Fibroblast of the conjunctiva (primary cell): ENCODE data around the gene IFNG-AS1.

ENCODE experiments used
- DNase-seq: peaks from one replicate; pipeline ENCODE4 v3.0.0-alpha.2; 2010; ENCODE audit warnings: low read depth

The IFNG-AS1 gene

DNA sequence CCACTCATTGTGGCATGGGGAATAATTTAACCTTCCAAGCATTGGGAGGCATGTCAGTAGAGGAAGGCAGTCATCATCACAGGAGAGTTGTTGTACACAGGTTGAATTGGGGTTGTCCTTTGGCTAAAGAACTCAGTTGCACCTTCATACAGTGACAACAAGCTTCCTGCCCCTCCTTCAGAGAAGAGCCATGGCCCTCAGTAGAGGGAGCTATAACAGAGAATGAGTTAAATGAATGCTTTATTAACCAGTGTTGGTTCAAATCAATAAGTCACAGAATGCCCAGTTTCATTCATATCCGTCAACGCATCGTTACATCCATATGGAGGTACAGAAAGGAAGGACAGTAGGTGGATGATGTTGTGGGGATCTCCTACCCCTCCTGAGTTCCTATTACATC lies 4.8 kb downstream of the IFNG-AS1 start:
- no peak for DNase-seq

DNA sequence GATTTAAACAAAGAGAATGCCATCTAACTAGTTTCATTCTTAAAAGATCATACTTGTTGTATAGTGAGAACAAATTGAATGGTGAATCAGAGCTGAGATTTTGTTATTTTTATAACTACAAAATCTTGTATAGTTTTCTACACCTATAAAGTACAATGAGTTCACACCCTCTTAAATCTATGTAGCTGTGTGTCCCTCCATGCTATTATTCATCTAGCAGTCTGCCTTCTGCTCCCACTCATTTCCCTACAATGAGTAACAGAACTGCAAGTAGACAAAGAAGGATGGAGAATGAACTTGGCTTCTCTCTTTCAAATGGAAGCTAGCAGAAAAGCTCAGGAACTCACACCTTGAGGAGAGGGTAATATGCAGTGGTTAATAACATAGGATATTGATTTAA lies 7.1 kb downstream of the IFNG-AS1 start:
- no peak for DNase-seq

DNA sequence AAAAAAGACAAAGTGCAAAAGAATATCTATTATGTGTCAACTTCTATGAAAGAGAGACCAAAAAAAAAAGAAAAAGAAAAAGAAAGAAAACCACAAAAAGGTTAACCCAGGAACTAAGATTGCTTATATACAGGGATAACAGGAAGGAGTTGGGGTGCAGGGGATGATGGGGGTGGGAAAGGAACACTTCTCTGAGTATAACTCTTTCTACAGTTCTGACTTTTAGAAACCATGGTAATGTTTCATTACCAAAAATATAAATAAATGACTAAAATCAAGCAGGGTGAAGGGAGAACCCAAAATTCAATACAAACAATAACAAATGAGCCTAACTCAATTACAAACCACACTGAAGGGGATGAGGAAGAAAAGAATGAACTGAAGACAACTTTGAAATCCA lies 9.1 kb downstream of the IFNG-AS1 start:
- no peak for DNase-seq

- DNase-seq = no peak
These were observed 10.0 kb downstream of the IFNG-AS1 start for GRCh38 chr12:67999244-67999643.

- no peak for DNase-seq
These were observed 12.5 kb downstream of the IFNG-AS1 start for GRCh38 chr12:68001486-68002466.

DNA sequence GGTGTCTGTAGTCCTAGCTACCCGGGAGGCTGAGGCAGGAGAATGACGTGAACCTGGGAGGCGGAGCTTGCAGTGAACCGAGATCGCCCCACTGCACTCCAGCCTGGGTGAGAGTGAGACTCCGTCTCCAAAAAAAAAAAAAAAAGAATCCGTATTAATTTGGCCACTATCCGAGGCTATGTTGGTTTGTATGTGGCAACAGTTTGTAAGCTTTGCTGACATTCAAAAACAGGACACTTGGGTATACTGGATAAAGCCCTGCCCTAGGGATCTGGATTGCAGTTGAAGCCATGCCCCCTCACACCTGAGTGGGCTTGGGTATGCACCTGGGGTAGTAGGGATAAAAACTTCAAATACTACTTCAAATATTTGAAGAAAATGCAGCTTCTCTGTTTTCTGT lies 14.5 kb downstream of the IFNG-AS1 start:
- DNase-seq = no peak

GRCh38 chr12:68007033-68007432 lies 17.8 kb downstream of the IFNG-AS1 start:
- DNase-seq = no peak

DNA sequence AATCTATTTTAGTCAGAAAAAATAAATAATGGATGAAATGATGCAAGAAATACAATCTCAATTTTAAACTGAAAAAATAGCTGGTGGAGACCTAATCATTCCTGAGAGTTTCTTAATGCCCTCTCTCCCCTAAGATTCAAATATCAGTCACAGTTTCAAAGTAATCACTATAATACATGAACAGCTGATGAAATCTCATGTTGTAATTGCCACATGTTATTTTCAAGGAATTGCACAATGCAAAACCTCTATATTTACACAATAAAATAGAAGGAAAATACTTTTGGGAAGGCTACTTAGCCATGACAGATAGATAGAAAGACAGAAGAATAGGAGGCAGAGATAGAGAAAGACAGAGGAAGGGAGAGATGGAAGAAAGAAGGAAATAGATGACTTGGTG lies 18.2 kb downstream of the IFNG-AS1 start:
- DNase-seq = peak; percentile 57

GRCh38 chr12:68011206-68011881 lies 22.1 kb downstream of the IFNG-AS1 start:
- no peak for DNase-seq

- no peak for DNase-seq
These were observed 22.6 kb downstream of the IFNG-AS1 start for GRCh38 chr12:68011882-68012207.

DNA sequence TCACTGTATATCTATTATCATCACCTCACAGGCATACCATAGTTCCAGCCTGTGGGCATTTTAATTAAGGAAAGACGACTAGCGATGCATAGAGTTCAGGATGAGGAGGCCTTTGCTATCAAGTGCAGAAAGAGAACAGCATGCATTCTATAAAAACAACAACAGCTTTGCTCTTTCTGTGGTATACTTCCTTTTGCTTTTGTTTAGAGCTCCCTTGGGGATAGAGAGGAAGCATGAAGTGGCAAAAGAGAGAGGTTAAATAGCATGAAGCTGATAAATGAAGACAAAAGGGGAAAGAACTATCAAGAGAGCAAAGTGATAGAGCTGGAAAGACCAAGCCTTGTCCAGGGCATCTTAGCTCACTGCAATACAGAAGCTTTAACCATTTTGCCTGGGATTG lies 23.5 kb downstream of the IFNG-AS1 start:
- no peak for DNase-seq

DNA sequence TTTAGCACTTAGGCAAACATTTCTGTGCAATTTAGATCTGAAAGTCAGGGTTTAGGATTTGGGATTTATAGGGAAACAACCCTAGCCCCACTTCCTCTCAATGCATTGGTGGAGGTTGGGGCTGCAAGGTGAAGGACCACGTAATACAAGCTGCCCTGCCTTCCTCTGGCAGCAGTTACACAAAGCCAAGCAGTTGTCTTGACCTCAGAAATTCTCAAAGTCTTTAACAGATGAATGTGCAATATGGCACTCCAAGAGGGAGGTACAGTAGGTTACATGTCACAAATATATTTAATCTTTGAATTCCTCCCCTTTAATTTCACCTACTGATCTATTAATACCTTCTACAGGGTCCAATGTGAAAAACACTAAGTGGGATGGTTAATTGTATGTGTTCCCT lies 23.9 kb downstream of the IFNG-AS1 start:
- DNase-seq = no peak

DNA sequence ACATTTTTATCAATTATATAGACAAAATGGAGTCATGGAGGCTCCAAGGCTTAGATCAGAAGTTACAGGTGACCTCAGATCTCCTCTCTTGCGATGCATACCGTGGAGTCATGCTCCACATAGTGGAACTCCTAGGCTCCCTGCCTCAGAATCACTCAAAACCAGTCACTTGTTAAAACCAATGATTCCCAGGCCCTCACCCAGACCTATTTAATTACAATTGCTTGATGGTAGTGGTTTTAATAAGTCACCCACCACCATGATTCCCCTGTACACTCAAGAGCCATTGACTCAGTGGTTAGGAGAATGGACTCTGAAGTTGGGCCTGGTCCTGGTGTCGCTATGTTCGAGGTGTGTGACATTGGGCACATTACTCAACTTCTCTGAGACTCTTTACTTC lies 26.9 kb downstream of the IFNG-AS1 start:
- no peak for DNase-seq

DNA sequence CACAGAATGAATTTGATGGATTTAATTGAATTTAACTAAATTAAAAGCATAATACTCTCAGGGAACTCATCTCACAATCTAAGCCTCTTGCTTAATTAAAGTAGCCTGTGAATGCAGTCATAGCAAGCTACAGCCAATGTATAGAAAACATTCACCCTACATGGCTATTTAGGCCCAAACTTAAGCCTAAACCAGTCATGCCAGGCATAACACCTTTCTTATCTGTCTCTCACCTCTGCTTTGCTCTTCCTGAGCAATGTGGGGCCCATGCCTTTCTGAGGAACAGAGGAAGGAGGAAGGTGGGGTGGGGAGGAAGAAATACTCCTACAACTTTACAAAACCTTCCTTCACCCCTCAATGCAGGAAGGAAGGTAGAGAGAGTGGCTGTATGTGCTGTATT lies 29.1 kb downstream of the IFNG-AS1 start:
- no peak for DNase-seq

DNA sequence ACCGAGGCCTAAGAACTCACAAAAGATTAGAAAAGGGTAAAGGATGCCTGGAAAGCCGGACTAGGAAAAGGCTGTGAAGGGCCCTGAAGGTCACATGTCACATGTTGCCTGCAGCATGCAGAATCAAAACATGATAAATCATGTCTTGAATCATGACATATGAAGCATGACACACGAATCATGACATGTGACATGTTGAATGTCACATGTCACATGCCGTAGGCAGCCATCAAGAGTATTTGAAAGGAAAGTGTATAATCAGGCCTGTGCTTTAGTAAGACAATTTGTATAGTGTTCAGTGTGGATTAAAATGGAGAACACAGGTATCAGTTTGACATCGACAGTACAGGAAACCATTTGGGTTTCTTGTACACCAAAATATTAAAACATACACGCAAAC lies 30.8 kb downstream of the IFNG-AS1 start:
- no peak for DNase-seq

- no peak for DNase-seq
These were observed 31.5 kb downstream of the IFNG-AS1 start for GRCh38 chr12:68020699-68021098.

DNA sequence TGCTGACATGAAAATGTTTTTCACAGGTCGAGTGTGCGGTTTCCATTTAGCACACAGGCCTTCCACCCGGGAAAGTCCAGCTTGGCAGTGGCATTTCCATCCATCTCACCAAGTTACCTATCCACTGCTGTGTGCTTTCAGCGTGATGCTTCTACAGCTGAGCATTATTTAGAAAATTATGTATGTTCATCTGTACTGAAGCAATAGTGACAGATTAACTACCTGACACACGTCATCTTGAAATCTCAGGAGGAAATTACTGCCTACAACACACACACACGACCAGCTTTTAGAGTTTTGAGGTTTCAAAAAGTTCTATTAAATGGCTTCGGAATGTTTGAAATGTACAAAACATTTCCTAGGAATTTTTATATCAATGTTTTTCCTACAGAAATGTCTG lies 39.4 kb downstream of the IFNG-AS1 start:
- no peak for DNase-seq

GRCh38 chr12:68030248-68030647 lies 41.0 kb downstream of the IFNG-AS1 start:
- DNase-seq = no peak

GRCh38 chr12:68031174-68031573 lies 41.9 kb downstream of the IFNG-AS1 start:
- no peak for DNase-seq

DNA sequence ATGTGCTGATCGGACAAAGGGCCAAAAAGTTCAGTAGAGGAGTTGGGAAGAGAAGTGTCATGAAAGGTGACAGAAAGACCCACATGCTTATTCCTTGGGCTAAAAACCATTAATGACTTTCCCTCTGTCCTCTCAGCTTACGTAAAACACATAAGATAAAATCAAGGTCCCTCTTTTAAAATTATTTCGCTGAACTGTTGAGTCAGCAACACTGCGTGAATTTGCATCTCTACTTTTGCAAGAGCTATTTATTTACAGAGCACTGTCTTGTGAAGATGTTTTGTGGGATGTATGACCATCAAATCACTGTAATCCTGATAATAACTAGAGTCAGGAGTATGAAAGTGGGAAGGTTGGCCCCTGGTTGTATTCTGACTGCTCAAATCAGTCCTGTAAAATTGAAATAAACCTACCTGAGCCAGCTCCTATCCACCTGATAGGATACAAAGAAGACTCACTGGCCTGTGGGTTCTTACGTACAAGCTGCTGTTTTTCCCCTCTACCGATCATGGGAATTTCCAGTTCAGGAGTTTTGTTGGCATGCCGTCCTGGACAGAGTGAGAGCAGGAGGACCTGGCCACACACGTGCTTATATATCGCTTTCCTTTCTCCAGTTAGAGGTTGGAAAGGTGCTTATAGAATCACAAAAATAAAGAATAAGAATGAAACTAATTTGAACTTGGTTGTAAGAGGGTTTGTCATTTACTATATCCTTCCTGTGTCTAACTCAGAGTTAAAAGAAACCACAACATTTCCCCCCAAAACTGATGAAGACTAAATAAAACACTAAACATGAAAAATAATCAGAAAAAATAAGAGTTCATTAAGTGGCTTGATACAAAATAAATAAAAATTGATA lies 42.9 kb downstream of the IFNG-AS1 start:
- no peak for DNase-seq

DNA sequence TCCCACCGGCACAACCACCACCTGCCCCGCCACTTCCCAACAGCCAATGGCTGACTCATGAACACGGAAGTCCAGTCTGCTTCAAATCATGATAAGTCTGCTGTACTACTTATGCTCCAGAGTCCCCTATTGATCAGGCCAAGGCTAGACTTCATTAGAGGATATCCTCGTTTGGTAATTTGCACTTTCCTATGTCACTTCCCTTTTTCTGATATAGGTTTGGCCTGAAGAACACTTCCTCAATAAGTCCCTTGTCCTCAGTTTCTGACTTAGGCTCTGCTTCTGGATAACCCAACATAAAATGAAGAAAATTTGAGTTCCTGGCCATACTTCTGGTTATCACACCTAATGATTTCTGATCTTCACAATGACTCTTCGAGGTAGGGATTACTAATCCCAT lies 45.3 kb downstream of the IFNG-AS1 start:
- no peak for DNase-seq

DNA sequence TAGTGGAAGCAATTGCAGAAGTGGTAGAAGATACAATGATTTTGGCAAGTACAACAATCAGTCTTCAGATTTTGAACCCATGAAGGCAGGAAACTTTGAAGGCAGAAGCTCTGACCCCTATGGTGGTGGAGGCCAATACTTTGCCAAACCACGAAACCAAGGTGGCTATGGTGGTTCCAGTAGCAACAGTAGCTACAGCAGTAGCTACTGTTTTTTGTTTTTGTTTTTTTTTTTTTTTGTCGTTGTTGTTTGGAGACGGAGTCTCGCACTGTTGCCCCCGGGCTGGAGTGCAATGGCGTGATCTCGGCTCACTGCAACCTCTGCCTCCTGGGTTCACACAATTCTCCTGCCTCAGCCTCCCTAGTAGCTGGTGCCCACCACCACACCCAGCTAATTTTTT lies 47.4 kb downstream of the IFNG-AS1 start:
- DNase-seq = no peak
